ENCODE data around the gene PARD6B. TPM values are rescaled to one million over a fixed set of nuclear protein-coding genes. Genes with fewer than 3 reads are reported as not detected.
"Not testable (repeated sequence)": the region's sequence is repeated elsewhere in the genome, so short reads cannot be mapped to it uniquely, and the experiment has no call there.

PARD6B gene
- total RNA-seq, 1 donor from 2014 or later, result 0.97 TPM

DNA sequence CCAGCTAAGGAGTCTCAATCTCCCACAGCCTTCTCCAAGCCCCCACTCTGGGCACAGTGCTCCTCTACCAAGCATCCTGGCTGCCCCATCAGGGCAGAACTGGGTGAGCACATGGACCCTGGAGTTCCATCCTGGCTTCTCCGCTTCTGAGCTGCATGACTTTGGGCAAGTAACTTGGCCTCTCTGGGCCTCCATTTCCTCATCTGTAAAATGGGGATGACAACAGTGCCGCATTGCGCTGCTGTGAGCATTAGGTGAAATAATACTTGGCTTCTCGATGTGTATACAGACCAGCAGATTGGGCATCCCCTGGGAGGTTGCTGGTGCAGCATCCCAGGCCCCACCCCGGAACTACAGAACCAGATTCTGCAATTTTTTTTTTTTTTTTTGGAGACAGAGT, 31.7 kb upstream of the PARD6B start:
- TF ChIP-seq, protein P1, sequence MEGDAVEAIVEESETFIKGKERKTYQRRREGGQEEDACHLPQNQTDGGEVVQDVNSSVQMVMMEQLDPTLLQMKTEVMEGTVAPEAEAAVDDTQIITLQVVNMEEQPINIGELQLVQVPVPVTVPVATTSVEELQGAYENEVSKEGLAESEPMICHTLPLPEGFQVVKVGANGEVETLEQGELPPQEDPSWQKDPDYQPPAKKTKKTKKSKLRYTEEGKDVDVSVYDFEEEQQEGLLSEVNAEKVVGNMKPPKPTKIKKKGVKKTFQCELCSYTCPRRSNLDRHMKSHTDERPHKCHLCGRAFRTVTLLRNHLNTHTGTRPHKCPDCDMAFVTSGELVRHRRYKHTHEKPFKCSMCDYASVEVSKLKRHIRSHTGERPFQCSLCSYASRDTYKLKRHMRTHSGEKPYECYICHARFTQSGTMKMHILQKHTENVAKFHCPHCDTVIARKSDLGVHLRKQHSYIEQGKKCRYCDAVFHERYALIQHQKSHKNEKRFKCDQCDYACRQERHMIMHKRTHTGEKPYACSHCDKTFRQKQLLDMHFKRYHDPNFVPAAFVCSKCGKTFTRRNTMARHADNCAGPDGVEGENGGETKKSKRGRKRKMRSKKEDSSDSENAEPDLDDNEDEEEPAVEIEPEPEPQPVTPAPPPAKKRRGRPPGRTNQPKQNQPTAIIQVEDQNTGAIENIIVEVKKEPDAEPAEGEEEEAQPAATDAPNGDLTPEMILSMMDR (IDR thresholded peaks at IDR 0.05), result no peak
- no peak for DNase-seq (ENCODE audit: extremely low spot score, unreplicated experiment)
- no peak overlapping the region for H3K27ac Mint-ChIP-seq (ENCODE audit: unreplicated experiment)
- no peaks in the 10 kb centered on the region for H3K36me3 Mint-ChIP-seq (ENCODE audit: unreplicated experiment)
- peaks cover 20% of the 10 kb centered on the region for H3K4me1 Mint-ChIP-seq (ENCODE audit: unreplicated experiment)
- no peaks in the 10 kb centered on the region for H3K9me3 Mint-ChIP-seq (ENCODE audit: unreplicated experiment)
- H3K4me3 Mint-ChIP-seq (ENCODE audit: unreplicated experiment), result no peak overlapping the region
- H3K27me3 Mint-ChIP-seq (ENCODE audit: unreplicated experiment), result peaks cover 23% of the 10 kb centered on the region

DNA sequence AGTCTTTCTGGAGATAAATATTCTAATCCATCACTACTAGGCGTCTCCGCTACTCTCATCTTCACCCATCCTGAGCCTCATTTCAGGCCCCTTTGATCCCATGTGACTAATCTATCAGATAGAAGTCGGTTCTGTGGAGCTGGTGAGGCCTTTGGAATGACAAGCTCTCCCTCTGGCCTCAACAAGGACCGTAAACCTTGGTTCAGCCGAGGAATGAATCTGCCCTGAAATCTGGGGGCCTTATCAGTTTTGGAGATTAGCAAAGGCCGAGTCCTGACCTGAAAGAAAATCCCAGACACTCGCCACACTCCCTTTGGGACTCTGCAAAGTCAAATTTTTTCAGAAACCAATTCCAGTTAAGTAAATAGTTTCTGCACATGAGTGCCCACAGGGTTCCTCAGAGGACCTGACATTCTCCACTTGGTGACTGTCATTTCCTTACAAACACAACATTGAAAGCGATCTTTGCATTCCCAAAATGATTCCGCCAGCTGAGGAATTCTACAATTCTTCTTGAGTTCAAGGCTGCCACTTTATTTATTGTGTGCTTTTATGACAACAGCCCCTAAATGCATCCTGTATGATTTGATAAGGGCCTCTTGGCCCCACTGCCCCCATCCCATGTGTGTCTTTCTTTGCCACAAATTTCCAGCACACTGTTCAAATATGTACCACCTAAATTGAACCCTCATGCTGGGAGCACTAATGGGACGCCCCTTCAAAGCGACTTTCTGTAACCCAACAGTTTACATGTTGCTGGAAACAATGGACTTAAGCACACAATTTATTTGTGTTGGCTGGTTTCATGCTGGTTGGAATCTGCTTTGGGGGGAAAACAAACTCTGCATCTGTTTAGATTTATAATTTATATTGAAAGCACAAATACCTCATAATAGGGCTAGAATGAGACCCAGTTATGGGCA, 30.1 kb upstream of the PARD6B start:
- Mint-ChIP-seq H3K36me3 (ENCODE audit: unreplicated experiment) (no peaks in the 10 kb centered on the region), H3K27ac (ENCODE audit: unreplicated experiment) (no peak overlapping the region), H3K4me3 (ENCODE audit: unreplicated experiment) (no peak overlapping the region), H3K9me3 (ENCODE audit: unreplicated experiment) (no peaks in the 10 kb centered on the region), H3K27me3 (ENCODE audit: unreplicated experiment) (peaks cover 25% of the 10 kb centered on the region), H3K4me1 (ENCODE audit: unreplicated experiment) (peaks cover 20% of the 10 kb centered on the region)
- TF ChIP-seq, protein P1 (IDR thresholded peaks at IDR 0.05), result no peak
- DNase-seq (ENCODE audit: extremely low spot score, unreplicated experiment), result no peak

DNA sequence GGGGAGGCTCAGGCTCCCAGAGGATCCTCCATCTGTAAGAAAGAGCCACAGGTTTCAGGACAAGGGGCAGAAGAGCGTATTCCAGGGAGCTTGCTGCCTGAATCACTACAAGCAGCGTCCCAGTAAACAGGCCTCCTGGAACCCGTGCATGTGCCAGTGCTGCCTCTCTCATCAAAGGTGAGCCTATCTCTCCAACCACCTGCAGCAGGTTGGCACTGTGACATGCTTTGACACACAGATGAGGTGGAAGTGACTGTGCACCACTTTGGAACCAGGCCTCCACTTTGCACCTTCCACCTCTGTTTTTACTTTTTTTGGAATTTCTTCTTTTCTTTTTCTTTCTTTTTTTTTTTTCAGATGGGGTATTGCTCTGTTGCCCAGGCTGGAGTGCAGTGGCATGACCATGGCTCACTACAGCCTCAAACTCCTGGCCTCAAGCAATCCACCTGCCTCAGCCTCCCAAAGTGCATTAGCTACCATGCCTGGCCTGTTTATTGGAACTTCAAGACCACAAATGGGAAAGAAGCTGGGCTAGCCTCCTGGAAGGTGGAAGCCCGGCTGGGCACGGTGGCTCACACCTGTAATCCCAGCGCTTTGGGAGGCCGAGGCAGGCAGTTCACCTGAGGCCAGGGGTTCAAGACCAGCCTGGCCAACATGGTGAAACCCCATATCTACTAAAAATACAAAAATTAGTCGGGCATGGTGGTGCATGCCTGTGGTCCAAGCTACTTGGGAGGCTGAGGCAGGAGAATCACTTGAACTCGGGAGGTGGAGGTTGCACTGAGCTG, 27.5 kb upstream of the PARD6B start:
- not testable (repeated sequence) for H3K9me3 Mint-ChIP-seq (ENCODE audit: unreplicated experiment); H3K27ac Mint-ChIP-seq (ENCODE audit: unreplicated experiment); H3K4me3 Mint-ChIP-seq (ENCODE audit: unreplicated experiment); DNase-seq (ENCODE audit: extremely low spot score, unreplicated experiment); H3K36me3 Mint-ChIP-seq (ENCODE audit: unreplicated experiment)
- Mint-ChIP-seq H3K4me1 (ENCODE audit: unreplicated experiment) (peaks cover 20% of the 10 kb centered on the region), H3K27me3 (ENCODE audit: unreplicated experiment) (peaks cover 33% of the 10 kb centered on the region)

DNA sequence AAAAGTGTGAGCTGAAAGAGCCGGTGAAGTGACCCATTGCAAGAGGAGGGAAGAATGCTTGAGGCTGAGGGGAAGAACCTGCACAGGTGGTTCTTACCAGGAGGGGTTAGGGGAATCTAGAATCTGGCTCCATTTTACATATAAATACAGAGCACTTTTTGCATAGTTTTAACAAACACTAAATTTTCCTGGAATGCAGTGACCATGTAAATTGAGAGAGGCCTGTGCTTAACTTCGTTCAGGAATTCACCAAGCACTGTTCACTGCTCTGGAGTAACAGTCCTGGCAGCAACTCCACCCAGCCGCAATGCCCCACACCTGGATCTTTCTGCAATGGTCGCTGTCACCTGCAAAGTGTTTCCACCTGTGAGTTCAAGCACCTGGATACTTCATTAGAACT, 26.9 kb upstream of the PARD6B start:
- no peaks in the 10 kb centered on the region for H3K9me3 Mint-ChIP-seq (ENCODE audit: unreplicated experiment)
- no peak for DNase-seq (ENCODE audit: extremely low spot score, unreplicated experiment)
- no peaks in the 10 kb centered on the region for H3K36me3 Mint-ChIP-seq (ENCODE audit: unreplicated experiment)
- no peak overlapping the region for H3K27ac Mint-ChIP-seq (ENCODE audit: unreplicated experiment)
- TF ChIP-seq, protein P1 (IDR thresholded peaks at IDR 0.05), result no peak
- peaks cover 23% of the 10 kb centered on the region for H3K4me1 Mint-ChIP-seq (ENCODE audit: unreplicated experiment)
- peaks cover 34% of the 10 kb centered on the region for H3K27me3 Mint-ChIP-seq (ENCODE audit: unreplicated experiment)
- no peak overlapping the region for H3K4me3 Mint-ChIP-seq (ENCODE audit: unreplicated experiment)

DNA sequence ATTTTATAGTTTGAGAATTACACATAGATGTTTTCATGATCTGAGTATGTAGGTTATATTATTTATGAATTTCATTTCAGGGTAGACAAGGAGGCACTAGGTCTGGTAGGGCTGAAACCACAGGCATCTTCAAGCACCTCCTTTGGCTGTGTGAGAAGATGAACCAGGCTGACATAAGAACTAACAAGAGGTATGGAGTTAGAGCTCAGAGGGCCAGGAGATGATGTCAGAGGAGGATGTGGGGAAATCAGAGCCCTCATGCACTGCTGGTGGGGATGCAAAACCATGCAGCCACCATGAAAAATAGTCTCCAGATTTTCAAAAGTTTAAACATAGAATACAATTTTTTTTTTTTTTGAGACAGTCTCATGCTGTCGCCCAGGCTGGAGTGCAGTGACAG, 26.4 kb upstream of the PARD6B start:
- TF ChIP-seq, protein P1 (IDR thresholded peaks at IDR 0.05), result no peak
- H3K27me3 Mint-ChIP-seq (ENCODE audit: unreplicated experiment), result peaks cover 30% of the 10 kb centered on the region
- H3K36me3 Mint-ChIP-seq (ENCODE audit: unreplicated experiment), result no peaks in the 10 kb centered on the region
- H3K9me3 Mint-ChIP-seq (ENCODE audit: unreplicated experiment), result no peaks in the 10 kb centered on the region
- H3K4me3 Mint-ChIP-seq (ENCODE audit: unreplicated experiment), result no peak overlapping the region
- H3K4me1 Mint-ChIP-seq (ENCODE audit: unreplicated experiment), result peaks cover 23% of the 10 kb centered on the region
- no peak for DNase-seq (ENCODE audit: extremely low spot score, unreplicated experiment)
- H3K27ac Mint-ChIP-seq (ENCODE audit: unreplicated experiment), result no peak overlapping the region

Measured in osteocyte (in vitro differentiated cells).